WTC11 (cell line): Measurements from ENCODE around the gene CNDP1. TPM values are rescaled to one million over a fixed set of nuclear protein-coding genes. Genes with fewer than 3 reads are reported as not detected.

Experiments
- ATAC-seq: fragments of 200-7000 bp; cut with Tn5 transposase; 2 replicates; pipeline ENCODE4 v1.10.0; 2021; ENCODE audit warnings: mild to moderate bottlenecking, moderate library complexity
- CTCF ChIA-PET: fragments of 300-600 bp; sonication (Branson Sonifier 250); formaldehyde crosslinking; loops from one replicate; lab custom pipeline; 2021; ENCODE audit warnings: antibody characterized with exemption; lab: Charles Lee
- POLR2A ChIA-PET: fragments of 350-600 bp; sonication (Branson Sonifier 250); formaldehyde crosslinking; loops from one replicate; lab custom pipeline; 2021; ENCODE audit warnings: antibody characterized with exemption; lab: Charles Lee
- DNase-seq: peaks from one replicate; pipeline ENCODE4 v3.0.0; 2021; ENCODE audit warnings: low spot score
- H3K27ac Mint-ChIP-seq: 2 replicates; pipeline ENCODE4 v1.8.0; 2021; ENCODE audit warnings: mixed read lengths
- H3K27me3 Mint-ChIP-seq: 2 replicates; pipeline ENCODE4 v1.8.0; 2021; ENCODE audit warnings: low read depth, mild to moderate bottlenecking, moderate library complexity, mixed read lengths
- H3K36me3 Mint-ChIP-seq: 2 replicates; pipeline ENCODE4 v1.8.0; 2021; ENCODE audit warnings: mixed read lengths
- H3K4me1 Mint-ChIP-seq: 2 replicates; pipeline ENCODE4 v1.8.0; 2022; ENCODE audit warnings: mixed read lengths
- H3K4me3 Mint-ChIP-seq: 2 replicates; pipeline ENCODE4 v1.8.0; 2021; ENCODE audit warnings: mild to moderate bottlenecking, moderate library complexity, mixed read lengths
- H3K9me3 Mint-ChIP-seq: 2 replicates; pipeline ENCODE4 v1.8.0; 2021; ENCODE audit warnings: mixed read lengths
- ARID4B ChIP-seq: sonication (generic); formaldehyde crosslinking; IDR thresholded peaks from 2 replicates; pipeline ENCODE4 v1.8.0; 2023; ENCODE audit warnings: missing genetic modification reagents, mild to moderate bottlenecking, borderline replicate concordance
- ATF1 ChIP-seq: sonication (generic); formaldehyde crosslinking; IDR thresholded peaks from 2 replicates; pipeline ENCODE4 v1.8.1; 2023; ENCODE audit warnings: mild to moderate bottlenecking, moderate library complexity, missing genetic modification reagents
- CBFB ChIP-seq: sonication (generic); formaldehyde crosslinking; IDR thresholded peaks from 2 replicates; pipeline ENCODE4 v1.8.1; 2022; ENCODE audit warnings: mild to moderate bottlenecking, low read depth, missing genetic modification reagents
- ELF4 ChIP-seq: sonication (generic); formaldehyde crosslinking; IDR thresholded peaks from 2 replicates; pipeline ENCODE4 v1.8.1; 2022; ENCODE audit warnings: low read depth, mild to moderate bottlenecking, moderate library complexity, missing genetic modification reagents
- ESRRA ChIP-seq: sonication (generic); formaldehyde crosslinking; IDR thresholded peaks from 2 replicates; pipeline ENCODE4 v1.8.1; 2022; ENCODE audit warnings: mild to moderate bottlenecking, missing genetic modification reagents, borderline replicate concordance
- MAX ChIP-seq: sonication (generic); formaldehyde crosslinking; IDR thresholded peaks from 2 replicates; pipeline ENCODE4 v1.8.0; 2022; ENCODE audit warnings: mild to moderate bottlenecking, missing genetic modification reagents
- USF1 ChIP-seq: sonication (generic); formaldehyde crosslinking; IDR thresholded peaks from 2 replicates; pipeline ENCODE4 v1.8.0; 2022; ENCODE audit warnings: mild to moderate bottlenecking, missing genetic modification reagents
- ZBTB43 ChIP-seq: sonication (generic); formaldehyde crosslinking; IDR thresholded peaks from 2 replicates; pipeline ENCODE4 v1.8.1; 2023; ENCODE audit warnings: mild to moderate bottlenecking, missing genetic modification reagents
- ZNF425 ChIP-seq: fragments of 250-450 bp; sonication (Bioruptor Pico); conservative IDR thresholded peaks from 2 replicates; pipeline ENCODE4 v1.9.0; 2021; ENCODE audit warnings: mild to moderate bottlenecking
- ZNF532 ChIP-seq: fragments of 250-450 bp; sonication (Bioruptor Pico); IDR thresholded peaks from 2 replicates; pipeline ENCODE4 v1.9.0; 2021; ENCODE audit warnings: mild to moderate bottlenecking, borderline replicate concordance
- ZNF671 ChIP-seq: fragments of 250-450 bp; sonication (Bioruptor Pico); IDR thresholded peaks from 2 replicates; pipeline ENCODE4 v1.8.0; 2021; ENCODE audit warnings: mild to moderate bottlenecking
- total RNA-seq: library from RNA; stranded (reverse); gene quantifications from 3 replicates; pipeline ENCODE4 v1.2.3, GENCODE V29; 2021

The CNDP1 gene
- total RNA-seq, 1 experiment from 2014 or later = 0.28 TPM

GRCh38 chr18:74631623-74632350 lies 97.5 kb downstream of the CNDP1 start:
- Mint-ChIP-seq H3K36me3 (peaks cover 16% of the 10 kb centered on the region; the same call in 1 of the 2 replicates), H3K27ac (peak overlapping the region; percentile 70; the same call in 1 of the 2 replicates), H3K4me1 (peaks cover 15% of the 10 kb centered on the region), H3K27me3 (no peaks in the 10 kb centered on the region), H3K4me3 (no peak overlapping the region), H3K9me3 (no peaks in the 10 kb centered on the region)
- ATAC-seq = no peak
- TF ChIP-seq USF1 (CRISPR knock-in tag) (no peak), ZNF425 (CRISPR knock-in tag) (no peak), MAX (CRISPR knock-in tag) (no peak), ZNF532 (CRISPR knock-in tag) (no peak), ARID4B (CRISPR knock-in tag) (no peak), ZNF671 (no peak), ATF1 (no peak), ELF4 (CRISPR knock-in tag) (no peak), CBFB (CRISPR knock-in tag) (no peak), ESRRA (CRISPR knock-in tag) (no peak), ZBTB43 (CRISPR knock-in tag) (no peak)
- no peak for DNase-seq
- ChIA-PET POLR2A (no interaction called here), CTCF (no interaction called here)
